Measurements from ENCODE around the gene P2RY2.

Gene P2RY2

GRCh38 chr11:73205661-73206343, 12.3 kb upstream of the P2RY2 start:
- no peak for DNase-seq (ENCODE audit: low spot score)

- DNase-seq (ENCODE audit: low spot score) = no peak
These were observed 11.3 kb upstream of the P2RY2 start for GRCh38 chr11:73206801-73207200.

- DNase-seq (ENCODE audit: low spot score) = no peak
These were observed 8.2 kb upstream of the P2RY2 start for GRCh38 chr11:73209892-73210291.

GRCh38 chr11:73210916-73211667, 7.0 kb upstream of the P2RY2 start:
- DNase-seq (ENCODE audit: low spot score) = no peak

- DNase-seq (ENCODE audit: low spot score) = no peak
These were observed 4.6 kb upstream of the P2RY2 start for GRCh38 chr11:73213196-73214143.

- DNase-seq (ENCODE audit: low spot score) = no peak
These were observed 2.6 kb upstream of the P2RY2 start for GRCh38 chr11:73215191-73216134.

GRCh38 chr11:73216465-73216864, 1.6 kb upstream of the P2RY2 start:
- DNase-seq (ENCODE audit: low spot score) = no peak

GRCh38 chr11:73217131-73217809, 811 bp upstream of the P2RY2 start:
- DNase-seq (ENCODE audit: low spot score) = no peak

GRCh38 chr11:73217810-73218105, 323 bp upstream of the P2RY2 start:
- DNase-seq (ENCODE audit: low spot score) = no peak

- no peak for DNase-seq (ENCODE audit: low spot score)
These were observed 742 bp downstream of the P2RY2 start for GRCh38 chr11:73218830-73219215.

- no peak for DNase-seq (ENCODE audit: low spot score)
These were observed 1.6 kb downstream of the P2RY2 start for GRCh38 chr11:73219396-73220285.

GRCh38 chr11:73221451-73221850, 3.4 kb downstream of the P2RY2 start:
- DNase-seq (ENCODE audit: low spot score) = no peak

GRCh38 chr11:73221996-73222395, 3.9 kb downstream of the P2RY2 start:
- DNase-seq (ENCODE audit: low spot score) = no peak

- DNase-seq (ENCODE audit: low spot score) = no peak
These were observed 6.1 kb downstream of the P2RY2 start for GRCh38 chr11:73223998-73224730.

GRCh38 chr11:73225001-73225686, 7.1 kb downstream of the P2RY2 start:
- no peak for DNase-seq (ENCODE audit: low spot score)

GRCh38 chr11:73225851-73226250, 7.8 kb downstream of the P2RY2 start:
- no peak for DNase-seq (ENCODE audit: low spot score)

- DNase-seq (ENCODE audit: low spot score) = no peak
These were observed 8.4 kb downstream of the P2RY2 start for GRCh38 chr11:73226297-73227006.

GRCh38 chr11:73227571-73228211, 9.6 kb downstream of the P2RY2 start:
- no peak for DNase-seq (ENCODE audit: low spot score)

All from COLO829 (cell line).